SK-N-SH (cell line): ENCODE data around the gene BCAS3. TPM values are rescaled to one million over a fixed set of nuclear protein-coding genes. Genes with fewer than 3 reads are reported as not detected.

ENCODE experiments used
- CTCF ChIA-PET: fragments of 300-600, 350-600 bp; formaldehyde crosslinking; extraction: SDS; loops from one replicate; lab custom pipeline; 2021; lab: Yijun Ruan, JAX
- POLR2A ChIA-PET: fragments of 350-600 bp; sonication (Branson Sonifier 250); formaldehyde crosslinking; extraction: SDS; loops from one replicate; lab custom pipeline; 2020; ENCODE audit warnings: antibody characterized with exemption, inconsistent platforms; lab: Yijun Ruan, JAX
- DNase-seq: peaks from one replicate; pipeline ENCODE4 v3.0.0; 2012
- H2AFZ ChIP-seq: fragments of 200-600 bp; sonication (generic); 2 replicates; pipeline ENCODE4 v1.8.1; 2016; ENCODE audit warnings: antibody characterized with exemption, mild to moderate bottlenecking, low read depth
- H3F3A ChIP-seq: fragments of 200-600 bp; sonication (generic); replicated peaks from 2 replicates; pipeline ENCODE3; 2016; ENCODE audit warnings: antibody characterized with exemption, mild to moderate bottlenecking; ENCODE audit not compliant: insufficient read depth
- H3K27ac ChIP-seq, 2 experiments: fragments of 200-500 bp in 1 of 2; fragments of 200-600 bp in 1 of 2; sonication (Bioruptor generic) in 1 of 2; sonication (generic), shearing (Covaris generic) in 1 of 2; 2 replicates each; pipeline versions ENCODE4 v1.5.1 to v1.6.1; 2014 to 2016; ENCODE audit warnings: low read depth in 2 of 2, inconsistent platforms in 1 of 2, low read length in 1 of 2, mild to moderate bottlenecking in 1 of 2, mixed read lengths in 1 of 2
- H3K27me3 ChIP-seq: fragments of 200-600 bp; sonication (generic), shearing (Covaris generic); 2 replicates; pipeline ENCODE4 v1.6.1; 2016; ENCODE audit warnings: mixed run types; ENCODE audit not compliant: insufficient read depth
- H3K36me3 ChIP-seq, 2 experiments: fragments of 200-500 bp in 1 of 2; fragments of 200-600 bp in 1 of 2; sonication (Bioruptor generic) in 1 of 2; sonication (generic) in 1 of 2; replicated peaks in 1 of 2; 2 replicates each; pipeline versions ENCODE3 to v1.5.1; 2014 to 2016; ENCODE audit warnings: low read length in 1 of 2, mild to moderate bottlenecking in 1 of 2; ENCODE audit not compliant: insufficient read depth in 2 of 2, control insufficient read depth in 1 of 2
- H3K4me1 ChIP-seq, 2 experiments: fragments of 200-500 bp in 1 of 2; fragments of 200-600 bp in 1 of 2; sonication (Bioruptor generic) in 1 of 2; sonication (generic), shearing (Covaris generic) in 1 of 2; 2 replicates each; pipeline versions ENCODE4 v1.5.1 to v1.6.1; 2014 to 2016; ENCODE audit warnings: low read depth in 1 of 2, low read length in 1 of 2, mixed run types in 1 of 2; ENCODE audit not compliant: insufficient read depth in 2 of 2, control insufficient read depth in 1 of 2
- H3K4me2 ChIP-seq: fragments of 200-600 bp; sonication (generic), shearing (Covaris generic); 2 replicates; pipeline ENCODE4 v1.6.1; 2017; ENCODE audit warnings: mixed run types
- H3K4me3 ChIP-seq, 2 experiments: fragments of 200-500 bp in 1 of 2; fragments of 200-600 bp in 1 of 2; sonication (Bioruptor generic) in 1 of 2; sonication (generic), shearing (Covaris generic) in 1 of 2; 2 replicates each; pipeline versions ENCODE4 v1.5.1 to v1.8.1; 2014 to 2016; ENCODE audit warnings: low read depth in 2 of 2, inconsistent platforms in 1 of 2, low read length in 1 of 2, mild to moderate bottlenecking in 1 of 2, mixed read lengths in 1 of 2, moderate library complexity in 1 of 2
- H3K79me2 ChIP-seq: fragments of 200-600 bp; sonication (generic); 2 replicates; pipeline ENCODE4 v1.8.1; 2017; ENCODE audit warnings: mild to moderate bottlenecking; ENCODE audit not compliant: insufficient read depth
- H3K9ac ChIP-seq: fragments of 200-600 bp; sonication (generic); 2 replicates; pipeline ENCODE4 v1.6.1; 2017; ENCODE audit warnings: mixed run types
- H3K9me2 ChIP-seq: fragments of 200-600 bp; sonication (generic); 2 replicates; pipeline ENCODE4 v1.6.1; 2017; ENCODE audit warnings: mixed run types
- H3K9me3 ChIP-seq: fragments of 200-600 bp; sonication (generic); 2 replicates; pipeline ENCODE4 v1.6.1; 2017; ENCODE audit warnings: mixed run types, mild to moderate bottlenecking, moderate library complexity
- H4K20me1 ChIP-seq: fragments of 200-600 bp; sonication (generic); 2 replicates; pipeline ENCODE4 v1.6.1; 2017; ENCODE audit warnings: mild to moderate bottlenecking, mixed run types; ENCODE audit not compliant: insufficient read depth
- CHD2 ChIP-seq: fragments of 150-350 bp; IDR thresholded peaks from 2 replicates; pipeline ENCODE4 v1.6.1; 2018; ENCODE audit warnings: low read length; ENCODE audit not compliant: partially characterized antibody
- EZH2phosphoT487 ChIP-seq: fragments of 200-600 bp; sonication (generic); IDR thresholded peaks from 2 replicates; pipeline ENCODE4 v1.6.1; 2017; ENCODE audit warnings: low read depth, mixed run types, mild to moderate bottlenecking, antibody characterized with exemption, moderate library complexity, borderline replicate concordance
- FOSL2 ChIP-seq: IDR thresholded peaks from 2 replicates; pipeline ENCODE4 v1.4.0; 2012; ENCODE audit warnings: low read depth, mild to moderate bottlenecking, moderate library complexity, borderline replicate concordance
- FOXM1 ChIP-seq: IDR thresholded peaks from 2 replicates; pipeline ENCODE4 v1.4.0; 2012; ENCODE audit warnings: low read depth, mild to moderate bottlenecking
- GATA2 ChIP-seq: sonication (generic); formaldehyde crosslinking; IDR thresholded peaks from 2 replicates; pipeline ENCODE4 v1.5.0; 2020; ENCODE audit warnings: mild to moderate bottlenecking, missing genetic modification reagents
- JUND ChIP-seq: IDR thresholded peaks from 2 replicates; pipeline ENCODE4 v1.4.0; 2012
- MEF2A ChIP-seq: IDR thresholded peaks from 2 replicates; pipeline ENCODE4 v1.4.0; 2012; ENCODE audit warnings: low read depth, borderline replicate concordance
- PBX3 ChIP-seq: IDR thresholded peaks from 2 replicates; pipeline ENCODE4; 2012
- RCOR1 ChIP-seq: fragments of 150-350 bp; IDR thresholded peaks from 2 replicates; pipeline ENCODE4 v1.6.1; 2017; ENCODE audit warnings: antibody characterized with exemption, low read length
- RFX5 ChIP-seq: IDR thresholded peaks from 2 replicates; pipeline ENCODE4 v1.6.1; 2012; ENCODE audit warnings: mild to moderate bottlenecking, improper control_type of control experiment, low read length
- SIN3A ChIP-seq: IDR thresholded peaks from 2 replicates; pipeline ENCODE4 v1.6.1; 2012; ENCODE audit warnings: low read depth, mild to moderate bottlenecking, low read length, moderate library complexity, borderline replicate concordance
- TCF12 ChIP-seq: IDR thresholded peaks from 2 replicates; pipeline ENCODE4 v1.4.0; 2012
- YY1 ChIP-seq: IDR thresholded peaks from 2 replicates; pipeline ENCODE4 v1.4.0; 2012; ENCODE audit warnings: low read depth, mild to moderate bottlenecking
- WGBS: methylation state at CpG from one replicate; pipeline ENCODE4 v1.1.6; 2017; ENCODE audit warnings: low lambda C conversion rate; 5-methylcytosine and 5-hydroxymethylcytosine counted together
- polyA plus RNA-seq, 3 experiments: library from polyadenylated mRNA; depleted of rRNA; stranded (reverse); fragments of >200 nt; gene quantifications; 2 replicates each; pipeline ENCODE4 v1.2.3, GENCODE V29; 2012
- TF ChIP-seq, protein P1 (sequence below): fragments of 200-600 bp; sonication (generic); IDR thresholded peaks from 2 replicates; pipeline ENCODE4 v1.6.1; 2017; ENCODE audit warnings: antibody characterized with exemption, mild to moderate bottlenecking, moderate library complexity
- TF ChIP-seq, protein P2 (sequence below): IDR thresholded peaks from 2 replicates; pipeline ENCODE4 v1.4.0; 2012; ENCODE audit warnings: low read depth
- TF ChIP-seq, protein P3 (sequence below): IDR thresholded peaks from 2 replicates; pipeline ENCODE4 v1.6.1; 2012; ENCODE audit warnings: mild to moderate bottlenecking, low read depth, low read length, moderate library complexity

BCAS3 gene
- polyA plus RNA-seq, 1 of the 3 experiments (the other 2 are of a cell fraction): 5.9 TPM

DNA sequence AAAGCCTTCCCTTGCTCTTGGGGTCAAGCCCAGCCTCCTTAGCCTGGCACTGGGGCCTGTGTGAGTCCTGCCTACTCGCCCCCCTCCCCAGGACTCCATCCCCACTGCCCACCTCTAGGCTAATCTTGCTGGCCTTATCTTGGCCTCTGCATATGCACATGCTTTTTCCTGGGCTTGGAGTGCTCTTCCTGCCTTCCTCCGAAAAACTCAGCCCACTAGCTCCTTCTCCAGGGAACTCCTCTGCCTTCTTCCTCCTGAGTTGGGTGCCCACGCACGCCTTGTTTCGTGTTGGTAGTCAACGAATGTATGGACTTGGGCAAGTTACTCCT is 738.5 kb downstream of the BCAS3 start:
- H2AFZ ChIP-seq: peak overlapping the region; percentile 56; the same call in 1 of the 2 replicates
- no peaks in the 10 kb centered on the region for H4K20me1 ChIP-seq
- peaks cover 10% of the 10 kb centered on the region for H3F3A ChIP-seq
- peak overlapping the region; percentile 49 for H3K4me2 ChIP-seq
- H3K79me2 ChIP-seq: peaks cover 9% of the 10 kb centered on the region
- CTCF ChIA-PET: interaction anchor here (0.6 to 16.4 kb wide), 26 partner anchors 10 to 695 kb away, joined by 3 to 318 read pairs (median 4); no protein-coding TSS in a partner anchor
- peak overlapping the region in 1 of 2 experiments; percentile 72; a peak in 1 of 4 replicates for H3K27ac ChIP-seq
- no peak overlapping the region for H3K4me3 ChIP-seq
- no peak overlapping the region for H3K9ac ChIP-seq
- DNase-seq: no peak
- H3K36me3 ChIP-seq: no peaks in the 10 kb centered on the region
- WGBS: 93% methylated on average over 6 of the region's 6 CpGs
- TF ChIP-seq PBX3 (no peak), YY1 (no peak), FOSL2 (no peak)
- TF ChIP-seq, protein P1, sequence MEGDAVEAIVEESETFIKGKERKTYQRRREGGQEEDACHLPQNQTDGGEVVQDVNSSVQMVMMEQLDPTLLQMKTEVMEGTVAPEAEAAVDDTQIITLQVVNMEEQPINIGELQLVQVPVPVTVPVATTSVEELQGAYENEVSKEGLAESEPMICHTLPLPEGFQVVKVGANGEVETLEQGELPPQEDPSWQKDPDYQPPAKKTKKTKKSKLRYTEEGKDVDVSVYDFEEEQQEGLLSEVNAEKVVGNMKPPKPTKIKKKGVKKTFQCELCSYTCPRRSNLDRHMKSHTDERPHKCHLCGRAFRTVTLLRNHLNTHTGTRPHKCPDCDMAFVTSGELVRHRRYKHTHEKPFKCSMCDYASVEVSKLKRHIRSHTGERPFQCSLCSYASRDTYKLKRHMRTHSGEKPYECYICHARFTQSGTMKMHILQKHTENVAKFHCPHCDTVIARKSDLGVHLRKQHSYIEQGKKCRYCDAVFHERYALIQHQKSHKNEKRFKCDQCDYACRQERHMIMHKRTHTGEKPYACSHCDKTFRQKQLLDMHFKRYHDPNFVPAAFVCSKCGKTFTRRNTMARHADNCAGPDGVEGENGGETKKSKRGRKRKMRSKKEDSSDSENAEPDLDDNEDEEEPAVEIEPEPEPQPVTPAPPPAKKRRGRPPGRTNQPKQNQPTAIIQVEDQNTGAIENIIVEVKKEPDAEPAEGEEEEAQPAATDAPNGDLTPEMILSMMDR: no peak
- H3K9me2 ChIP-seq: no peaks in the 10 kb centered on the region
- H3K4me1 ChIP-seq: peaks cover 5 to 49% of the 10 kb centered on the region in 2 experiments; a peak in 2 of 4 replicates
- H3K9me3 ChIP-seq: no peaks in the 10 kb centered on the region
- no peaks in the 10 kb centered on the region for H3K27me3 ChIP-seq
- POLR2A ChIA-PET: interaction anchor here (0.6 kb wide), 1 partner anchor 151 kb away, joined by 3 read pairs; no protein-coding TSS in a partner anchor

- no peak overlapping the region; a peak in 1 of 4 replicates for H3K4me3 ChIP-seq
- peaks cover 5% of the 10 kb centered on the region for H3F3A ChIP-seq
- no peaks in the 10 kb centered on the region for H3K9me2 ChIP-seq
- no peak overlapping the region for H3K9ac ChIP-seq
- 23% methylated on average over 31 of the region's 43 CpGs for WGBS
- no peaks in the 10 kb centered on the region for H3K27me3 ChIP-seq
- ChIA-PET POLR2A (no interaction called here), CTCF (interaction anchor here (0.6 to 16.4 kb wide), 53 partner anchors 9 to 696 kb away, joined by 3 to 318 read pairs (median 4); no protein-coding TSS in a partner anchor)
- H3K79me2 ChIP-seq: peaks cover 9% of the 10 kb centered on the region
- H3K36me3 ChIP-seq: no peaks in the 10 kb centered on the region
- H3K27ac ChIP-seq: peak overlapping the region in 1 of 2 experiments; percentile 72; a peak in 1 of 4 replicates
- H3K4me2 ChIP-seq: peak overlapping the region; percentile 49
- H3K4me1 ChIP-seq: peaks cover 5 to 49% of the 10 kb centered on the region in 2 experiments; a peak in 2 of 4 replicates
- H2AFZ ChIP-seq: peak overlapping the region; percentile 56; the same call in 1 of the 2 replicates
- H4K20me1 ChIP-seq: no peaks in the 10 kb centered on the region
- no peaks in the 10 kb centered on the region for H3K9me3 ChIP-seq
- peak; percentile 99 for DNase-seq
- TF ChIP-seq TCF12: peak; percentile 8; the same call in 1 of the 2 replicates
- TF ChIP-seq MEF2A: no peak
- TF ChIP-seq SIN3A: peak; percentile 85; the same call in 1 of the 2 replicates
- TF ChIP-seq, protein P2, sequence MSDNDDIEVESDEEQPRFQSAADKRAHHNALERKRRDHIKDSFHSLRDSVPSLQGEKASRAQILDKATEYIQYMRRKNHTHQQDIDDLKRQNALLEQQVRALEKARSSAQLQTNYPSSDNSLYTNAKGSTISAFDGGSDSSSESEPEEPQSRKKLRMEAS: peak; percentile 16; the same call in 1 of the 2 replicates
- TF ChIP-seq FOXM1: no peak
- TF ChIP-seq, protein P1: peak; percentile 99
- no peak for TF ChIP-seq RFX5
- peak; percentile 62 for TF ChIP-seq CHD2
- no peak for TF ChIP-seq FOSL2
- peak; percentile 67; the same call in 1 of the 2 replicates for TF ChIP-seq RCOR1
- no peak for TF ChIP-seq JUND
- TF ChIP-seq EZH2phosphoT487: no peak
- TF ChIP-seq, protein P3, sequence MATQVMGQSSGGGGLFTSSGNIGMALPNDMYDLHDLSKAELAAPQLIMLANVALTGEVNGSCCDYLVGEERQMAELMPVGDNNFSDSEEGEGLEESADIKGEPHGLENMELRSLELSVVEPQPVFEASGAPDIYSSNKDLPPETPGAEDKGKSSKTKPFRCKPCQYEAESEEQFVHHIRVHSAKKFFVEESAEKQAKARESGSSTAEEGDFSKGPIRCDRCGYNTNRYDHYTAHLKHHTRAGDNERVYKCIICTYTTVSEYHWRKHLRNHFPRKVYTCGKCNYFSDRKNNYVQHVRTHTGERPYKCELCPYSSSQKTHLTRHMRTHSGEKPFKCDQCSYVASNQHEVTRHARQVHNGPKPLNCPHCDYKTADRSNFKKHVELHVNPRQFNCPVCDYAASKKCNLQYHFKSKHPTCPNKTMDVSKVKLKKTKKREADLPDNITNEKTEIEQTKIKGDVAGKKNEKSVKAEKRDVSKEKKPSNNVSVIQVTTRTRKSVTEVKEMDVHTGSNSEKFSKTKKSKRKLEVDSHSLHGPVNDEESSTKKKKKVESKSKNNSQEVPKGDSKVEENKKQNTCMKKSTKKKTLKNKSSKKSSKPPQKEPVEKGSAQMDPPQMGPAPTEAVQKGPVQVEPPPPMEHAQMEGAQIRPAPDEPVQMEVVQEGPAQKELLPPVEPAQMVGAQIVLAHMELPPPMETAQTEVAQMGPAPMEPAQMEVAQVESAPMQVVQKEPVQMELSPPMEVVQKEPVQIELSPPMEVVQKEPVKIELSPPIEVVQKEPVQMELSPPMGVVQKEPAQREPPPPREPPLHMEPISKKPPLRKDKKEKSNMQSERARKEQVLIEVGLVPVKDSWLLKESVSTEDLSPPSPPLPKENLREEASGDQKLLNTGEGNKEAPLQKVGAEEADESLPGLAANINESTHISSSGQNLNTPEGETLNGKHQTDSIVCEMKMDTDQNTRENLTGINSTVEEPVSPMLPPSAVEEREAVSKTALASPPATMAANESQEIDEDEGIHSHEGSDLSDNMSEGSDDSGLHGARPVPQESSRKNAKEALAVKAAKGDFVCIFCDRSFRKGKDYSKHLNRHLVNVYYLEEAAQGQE: no peak
- TF ChIP-seq GATA2 (CRISPR knock-in tag): no peak
Observed at GRCh38 chr17:61416540-61417363, 739.1 kb downstream of the BCAS3 start.
